WTC11 (cell line): ENCODE data around the gene HDDC3.

Experiments
- NR2C2 ChIP-seq: sonication (generic); formaldehyde crosslinking; IDR thresholded peaks from 2 replicates; pipeline ENCODE4 v1.8.0; 2022; ENCODE audit warnings: mild to moderate bottlenecking, missing genetic modification reagents
- ZNF121 ChIP-seq: sonication (generic); formaldehyde crosslinking; IDR thresholded peaks from 2 replicates; pipeline ENCODE4 v1.8.0; 2023; ENCODE audit warnings: missing genetic modification reagents
- TF ChIP-seq, protein P1 (sequence below): sonication (generic); formaldehyde crosslinking; conservative IDR thresholded peaks from 2 replicates; pipeline ENCODE4 v1.8.1; 2023; ENCODE audit warnings: mild to moderate bottlenecking, low read depth, missing genetic modification reagents, moderate library complexity
- TF ChIP-seq, protein P2 (sequence below): fragments of 200-600 bp; IDR thresholded peaks from 2 replicates; pipeline ENCODE4 v1.8.0; 2022; ENCODE audit warnings: antibody characterized with exemption

DNA sequence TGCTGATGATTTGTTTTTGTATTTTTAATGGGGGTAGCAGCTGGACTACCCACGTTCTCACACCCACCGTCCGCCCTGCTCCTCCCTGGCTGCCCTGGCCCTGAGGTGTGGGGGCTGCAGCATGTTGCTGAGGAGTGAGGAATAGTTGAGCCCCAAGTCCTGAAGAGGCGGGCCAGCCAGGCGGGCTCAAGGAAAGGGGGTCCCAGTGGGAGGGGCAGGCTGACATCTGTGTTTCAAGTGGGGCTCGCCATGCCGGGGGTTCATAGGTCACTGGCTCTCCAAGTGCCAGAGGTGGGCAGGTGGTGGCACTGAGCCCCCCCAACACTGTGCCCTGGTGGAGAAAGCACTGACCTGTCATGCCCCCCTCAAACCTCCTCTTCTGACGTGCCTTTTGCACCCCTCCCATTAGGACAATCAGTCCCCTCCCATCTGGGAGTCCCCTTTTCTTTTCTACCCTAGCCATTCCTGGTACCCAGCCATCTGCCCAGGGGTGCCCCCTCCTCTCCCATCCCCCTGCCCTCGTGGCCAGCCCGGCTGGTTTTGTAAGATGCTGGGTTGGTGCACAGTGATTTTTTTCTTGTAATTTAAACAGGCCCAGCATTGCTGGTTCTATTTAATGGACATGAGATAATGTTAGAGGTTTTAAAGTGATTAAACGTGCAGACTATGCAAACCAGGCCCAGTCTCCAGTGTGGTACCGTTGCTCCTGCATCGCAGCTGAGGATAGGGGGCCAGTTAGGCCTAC is 49.4 kb downstream of the HDDC3 start:
- TF ChIP-seq, protein P1, sequence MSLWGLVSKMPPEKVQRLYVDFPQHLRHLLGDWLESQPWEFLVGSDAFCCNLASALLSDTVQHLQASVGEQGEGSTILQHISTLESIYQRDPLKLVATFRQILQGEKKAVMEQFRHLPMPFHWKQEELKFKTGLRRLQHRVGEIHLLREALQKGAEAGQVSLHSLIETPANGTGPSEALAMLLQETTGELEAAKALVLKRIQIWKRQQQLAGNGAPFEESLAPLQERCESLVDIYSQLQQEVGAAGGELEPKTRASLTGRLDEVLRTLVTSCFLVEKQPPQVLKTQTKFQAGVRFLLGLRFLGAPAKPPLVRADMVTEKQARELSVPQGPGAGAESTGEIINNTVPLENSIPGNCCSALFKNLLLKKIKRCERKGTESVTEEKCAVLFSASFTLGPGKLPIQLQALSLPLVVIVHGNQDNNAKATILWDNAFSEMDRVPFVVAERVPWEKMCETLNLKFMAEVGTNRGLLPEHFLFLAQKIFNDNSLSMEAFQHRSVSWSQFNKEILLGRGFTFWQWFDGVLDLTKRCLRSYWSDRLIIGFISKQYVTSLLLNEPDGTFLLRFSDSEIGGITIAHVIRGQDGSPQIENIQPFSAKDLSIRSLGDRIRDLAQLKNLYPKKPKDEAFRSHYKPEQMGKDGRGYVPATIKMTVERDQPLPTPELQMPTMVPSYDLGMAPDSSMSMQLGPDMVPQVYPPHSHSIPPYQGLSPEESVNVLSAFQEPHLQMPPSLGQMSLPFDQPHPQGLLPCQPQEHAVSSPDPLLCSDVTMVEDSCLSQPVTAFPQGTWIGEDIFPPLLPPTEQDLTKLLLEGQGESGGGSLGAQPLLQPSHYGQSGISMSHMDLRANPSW (CRISPR knock-in tag): no peak
- TF ChIP-seq, protein P2, sequence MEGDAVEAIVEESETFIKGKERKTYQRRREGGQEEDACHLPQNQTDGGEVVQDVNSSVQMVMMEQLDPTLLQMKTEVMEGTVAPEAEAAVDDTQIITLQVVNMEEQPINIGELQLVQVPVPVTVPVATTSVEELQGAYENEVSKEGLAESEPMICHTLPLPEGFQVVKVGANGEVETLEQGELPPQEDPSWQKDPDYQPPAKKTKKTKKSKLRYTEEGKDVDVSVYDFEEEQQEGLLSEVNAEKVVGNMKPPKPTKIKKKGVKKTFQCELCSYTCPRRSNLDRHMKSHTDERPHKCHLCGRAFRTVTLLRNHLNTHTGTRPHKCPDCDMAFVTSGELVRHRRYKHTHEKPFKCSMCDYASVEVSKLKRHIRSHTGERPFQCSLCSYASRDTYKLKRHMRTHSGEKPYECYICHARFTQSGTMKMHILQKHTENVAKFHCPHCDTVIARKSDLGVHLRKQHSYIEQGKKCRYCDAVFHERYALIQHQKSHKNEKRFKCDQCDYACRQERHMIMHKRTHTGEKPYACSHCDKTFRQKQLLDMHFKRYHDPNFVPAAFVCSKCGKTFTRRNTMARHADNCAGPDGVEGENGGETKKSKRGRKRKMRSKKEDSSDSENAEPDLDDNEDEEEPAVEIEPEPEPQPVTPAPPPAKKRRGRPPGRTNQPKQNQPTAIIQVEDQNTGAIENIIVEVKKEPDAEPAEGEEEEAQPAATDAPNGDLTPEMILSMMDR: no peak
- TF ChIP-seq ZNF121 (CRISPR knock-in tag): no peak
- no peak for TF ChIP-seq NR2C2
